Measurements from ENCODE around the gene VMAC.

VMAC gene

DNA sequence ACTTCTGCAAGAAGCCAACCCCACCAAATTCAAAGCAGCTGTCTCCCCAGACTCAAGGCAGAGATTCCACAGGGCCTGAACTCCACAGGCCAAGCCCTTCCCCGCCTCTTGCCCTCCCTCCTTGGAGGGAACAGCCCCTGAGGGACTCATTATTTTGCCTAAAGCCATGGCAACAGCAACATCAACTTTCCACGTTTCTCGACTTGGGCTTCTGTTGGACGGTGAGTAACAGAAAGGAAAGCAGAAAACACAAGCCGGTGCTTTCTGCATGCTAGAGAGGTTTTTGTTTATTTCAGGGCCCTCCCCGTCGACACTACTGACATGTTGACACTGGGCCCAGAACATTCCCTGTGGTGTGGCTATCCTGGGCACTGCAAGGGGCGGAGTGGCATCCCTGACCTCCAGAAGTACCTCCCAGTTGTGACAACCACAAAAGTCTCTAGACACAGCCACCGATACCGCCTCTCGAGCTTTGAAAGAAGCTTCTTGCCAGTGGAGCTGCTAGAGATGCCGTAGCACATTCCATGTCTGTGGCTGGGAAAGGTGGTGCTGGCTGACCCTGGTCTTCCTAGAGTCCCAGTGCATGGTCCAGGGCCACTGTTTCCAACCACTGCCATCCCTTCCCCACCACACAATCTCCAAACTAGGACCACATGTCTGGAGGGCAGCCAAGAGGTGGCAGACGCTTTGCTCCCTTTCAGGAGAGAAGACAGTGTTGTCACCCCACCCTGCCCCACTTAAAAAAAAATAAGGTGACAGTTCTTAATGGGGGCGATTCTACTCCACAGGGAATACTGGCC, 22.2 kb downstream of the VMAC start:
- TF ChIP-seq EZH2 (IDR thresholded peaks at IDR 0.05) (no peak), POLR2AphosphoS5 (IDR thresholded peaks at IDR 0.05; ENCODE audit: borderline replicate concordance, low read depth, low read length) (no peak), FOXP2 (optimal IDR thresholded peaks at IDR 0.05; ENCODE audit: control extremely low read depth, extremely low read length, insufficient read depth) (no peak)
- Histone ChIP-seq H3K27ac (no peak overlapping the region), H3K9ac (ENCODE audit: insufficient read length) (no peak overlapping the region), H3K36me3 (ENCODE audit: insufficient read depth, low read length) (peaks cover 86% of the 10 kb centered on the region), H3K9me3 (ENCODE audit: low read depth, low read length) (no peaks in the 10 kb centered on the region), H3K4me3 (no peak overlapping the region)
- DNase-seq (ENCODE audit: low read depth, low spot score), result no peak

DNA sequence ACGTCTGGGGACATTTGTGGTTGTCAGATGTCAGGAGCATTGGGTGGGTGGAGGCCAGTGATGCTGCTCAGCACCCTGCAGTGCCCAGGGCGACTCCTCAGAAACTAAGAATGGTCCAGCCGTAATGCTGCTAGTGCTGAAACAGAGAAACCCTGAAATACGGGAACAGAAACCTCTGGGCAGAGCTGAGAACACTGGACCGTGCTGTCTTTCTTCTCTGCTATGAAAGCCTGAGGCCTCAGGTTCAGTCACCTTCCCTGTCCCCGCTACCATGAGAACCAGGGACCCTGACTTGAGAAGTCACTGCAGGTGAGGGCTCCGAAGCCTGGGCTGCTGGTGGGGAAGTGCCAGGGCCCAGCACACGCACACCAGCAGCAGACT, 22.8 kb downstream of the VMAC start:
- TF ChIP-seq EZH2 (IDR thresholded peaks at IDR 0.05) (no peak), POLR2AphosphoS5 (IDR thresholded peaks at IDR 0.05; ENCODE audit: borderline replicate concordance, low read depth, low read length) (no peak), FOXP2 (optimal IDR thresholded peaks at IDR 0.05; ENCODE audit: control extremely low read depth, extremely low read length, insufficient read depth) (no peak)

DNA sequence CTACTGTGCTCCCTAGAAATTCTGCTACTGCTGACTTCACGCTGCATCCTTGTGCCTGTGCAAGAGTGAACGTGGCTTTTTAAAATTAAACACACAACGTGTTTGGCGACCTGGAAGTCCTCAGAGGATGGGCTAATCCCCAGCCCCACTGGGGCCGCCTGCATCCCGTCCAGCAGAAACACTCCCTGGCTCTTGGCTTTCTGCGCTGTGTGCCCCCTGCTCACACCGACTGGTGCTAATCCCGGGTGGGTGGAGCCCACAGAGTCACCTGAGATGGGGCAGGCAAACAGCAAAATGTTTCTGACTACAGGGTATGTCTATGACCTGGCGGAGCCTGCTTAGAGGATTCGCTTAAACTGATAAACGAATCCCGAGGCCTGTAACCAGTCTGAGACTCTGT, 24.5 kb downstream of the VMAC start:
- peaks cover 81% of the 10 kb centered on the region for H3K36me3 ChIP-seq (ENCODE audit: insufficient read depth, low read length)
- H3K4me3 ChIP-seq, result no peak overlapping the region
- H3K27ac ChIP-seq, result no peak overlapping the region
- no peaks in the 10 kb centered on the region for H3K9me3 ChIP-seq (ENCODE audit: low read depth, low read length)
- TF ChIP-seq POLR2AphosphoS5 (IDR thresholded peaks at IDR 0.05; ENCODE audit: borderline replicate concordance, low read depth, low read length) (no peak), EZH2 (IDR thresholded peaks at IDR 0.05) (no peak), FOXP2 (optimal IDR thresholded peaks at IDR 0.05; ENCODE audit: control extremely low read depth, extremely low read length, insufficient read depth) (no peak)
- no peak overlapping the region for H3K9ac ChIP-seq (ENCODE audit: insufficient read length)
- DNase-seq (ENCODE audit: low read depth, low spot score), result no peak

More for the DNA sequence above, 22.8 kb downstream of the VMAC start:
- Histone ChIP-seq H3K9ac (ENCODE audit: insufficient read length) (no peak overlapping the region), H3K27ac (no peak overlapping the region), H3K9me3 (ENCODE audit: low read depth, low read length) (no peaks in the 10 kb centered on the region), H3K4me3 (no peak overlapping the region), H3K36me3 (ENCODE audit: insufficient read depth, low read length) (peaks cover 91% of the 10 kb centered on the region)
- no peak for DNase-seq (ENCODE audit: low read depth, low spot score)

DNA sequence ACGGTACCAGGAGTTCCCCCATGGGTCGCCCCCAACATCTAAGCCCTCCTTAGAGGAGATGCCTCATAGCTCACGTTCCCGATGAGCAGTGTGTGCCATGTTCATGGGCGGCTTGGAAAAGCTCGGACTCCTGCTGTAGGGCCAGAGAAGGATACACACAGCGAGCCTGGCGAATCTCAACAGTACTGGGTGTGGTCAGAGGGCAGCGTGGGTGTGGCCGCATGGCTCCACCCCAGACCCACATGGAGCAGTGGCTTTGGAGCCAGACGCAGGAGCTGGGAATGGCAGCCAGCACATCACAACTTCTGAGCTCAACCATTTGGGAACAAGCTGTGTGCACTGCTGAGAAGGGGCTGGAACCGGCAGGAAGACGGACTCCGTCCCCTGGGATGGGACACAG, 25.0 kb downstream of the VMAC start:
- DNase-seq (ENCODE audit: low read depth, low spot score), result no peak
- Histone ChIP-seq H3K9ac (ENCODE audit: insufficient read length) (no peak overlapping the region), H3K4me3 (no peak overlapping the region), H3K27ac (no peak overlapping the region), H3K36me3 (ENCODE audit: insufficient read depth, low read length) (peaks cover 77% of the 10 kb centered on the region), H3K9me3 (ENCODE audit: low read depth, low read length) (no peaks in the 10 kb centered on the region)
- TF ChIP-seq FOXP2 (optimal IDR thresholded peaks at IDR 0.05; ENCODE audit: control extremely low read depth, extremely low read length, insufficient read depth) (no peak), EZH2 (IDR thresholded peaks at IDR 0.05) (no peak), POLR2AphosphoS5 (IDR thresholded peaks at IDR 0.05; ENCODE audit: borderline replicate concordance, low read depth, low read length) (no peak)

DNA sequence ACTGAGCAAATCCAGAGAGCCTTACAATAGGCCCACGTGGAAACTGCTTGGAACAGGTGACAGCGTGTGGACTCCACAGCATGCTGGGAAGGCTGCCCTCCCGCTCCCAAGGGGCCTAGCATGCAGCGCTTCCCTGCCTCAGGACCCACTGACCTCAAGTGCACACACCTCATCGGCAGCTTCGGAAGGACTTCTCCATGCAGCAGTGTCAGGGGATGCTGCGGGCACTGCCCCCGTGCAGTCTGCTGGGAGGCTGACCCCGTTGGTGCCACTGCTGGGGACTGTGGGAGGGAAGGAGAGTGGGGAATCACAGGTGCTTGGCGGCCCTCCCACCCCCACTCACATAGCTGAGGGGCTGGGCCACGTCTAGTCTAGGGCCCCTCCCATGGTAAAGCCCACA, 26.6 kb downstream of the VMAC start:
- no peak for DNase-seq (ENCODE audit: low read depth, low spot score)
- Histone ChIP-seq H3K27ac (no peak overlapping the region), H3K9me3 (ENCODE audit: low read depth, low read length) (no peaks in the 10 kb centered on the region), H3K36me3 (ENCODE audit: insufficient read depth, low read length) (peaks cover 60% of the 10 kb centered on the region), H3K4me3 (no peak overlapping the region), H3K9ac (ENCODE audit: insufficient read length) (no peak overlapping the region)
- TF ChIP-seq EZH2 (IDR thresholded peaks at IDR 0.05) (no peak), POLR2AphosphoS5 (IDR thresholded peaks at IDR 0.05; ENCODE audit: borderline replicate concordance, low read depth, low read length) (no peak), FOXP2 (optimal IDR thresholded peaks at IDR 0.05; ENCODE audit: control extremely low read depth, extremely low read length, insufficient read depth) (no peak)

DNA sequence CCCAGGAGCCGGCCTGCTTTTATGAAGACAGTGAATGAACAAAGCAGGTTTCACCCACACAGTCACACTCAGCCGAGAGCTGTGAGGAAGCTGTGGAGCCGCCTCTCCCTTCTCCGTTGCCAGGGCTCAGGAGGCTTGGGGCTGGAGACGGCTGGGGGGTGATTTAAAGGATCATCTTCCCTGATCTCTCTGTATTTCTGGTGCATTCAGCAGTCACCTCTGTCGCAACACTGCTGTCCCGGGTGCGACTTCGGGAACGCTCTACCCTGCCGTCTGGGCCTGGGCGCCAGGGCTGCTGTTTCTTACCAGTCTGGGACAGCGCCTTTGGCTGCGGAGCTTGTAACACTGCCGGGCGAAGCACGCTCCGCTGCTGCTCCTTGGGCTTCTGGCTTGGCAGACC, 27.5 kb downstream of the VMAC start:
- Histone ChIP-seq H3K27ac (no peak overlapping the region), H3K9me3 (ENCODE audit: low read depth, low read length) (no peaks in the 10 kb centered on the region), H3K4me3 (no peak overlapping the region), H3K36me3 (ENCODE audit: insufficient read depth, low read length) (peaks cover 53% of the 10 kb centered on the region), H3K9ac (ENCODE audit: insufficient read length) (no peak overlapping the region)
- TF ChIP-seq EZH2 (IDR thresholded peaks at IDR 0.05) (no peak), FOXP2 (optimal IDR thresholded peaks at IDR 0.05; ENCODE audit: control extremely low read depth, extremely low read length, insufficient read depth) (no peak), POLR2AphosphoS5 (IDR thresholded peaks at IDR 0.05; ENCODE audit: borderline replicate concordance, low read depth, low read length) (no peak)
- DNase-seq (ENCODE audit: low read depth, low spot score), result no peak

DNA sequence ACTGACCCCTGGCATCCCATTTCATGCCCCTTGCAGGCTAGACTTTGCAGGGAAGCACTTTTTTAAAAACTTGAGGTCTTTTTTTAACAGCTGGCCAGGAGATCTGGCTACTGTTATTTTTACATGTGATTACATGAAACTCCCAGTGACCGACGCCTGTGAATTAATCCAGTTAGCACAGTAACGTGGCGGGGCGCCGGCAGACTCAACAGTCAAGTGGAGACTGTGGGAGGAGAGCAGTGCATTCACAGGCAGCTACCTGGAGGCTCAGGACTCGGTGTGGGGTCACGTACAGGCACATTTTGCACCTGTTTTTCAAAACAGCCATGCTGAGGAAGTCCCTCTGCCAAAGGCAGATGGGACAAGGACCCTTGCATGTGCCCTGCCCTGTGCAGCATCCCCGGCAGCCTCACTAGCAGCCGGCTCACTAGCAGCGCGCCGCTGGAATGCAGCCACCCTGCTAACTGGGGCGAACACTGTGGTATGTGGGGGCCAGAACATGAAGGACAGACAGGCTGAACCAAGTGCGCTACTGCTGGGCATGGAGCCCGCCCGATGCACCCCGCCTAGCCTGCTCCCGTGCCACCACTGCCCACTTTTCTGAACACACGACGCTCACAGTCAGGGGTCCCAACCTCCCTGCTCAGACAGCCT, 28.1 kb downstream of the VMAC start:
- no peak for TF ChIP-seq POLR2AphosphoS5 (IDR thresholded peaks at IDR 0.05; ENCODE audit: borderline replicate concordance, low read depth, low read length)
- no peak for TF ChIP-seq EZH2 (IDR thresholded peaks at IDR 0.05)
- TF ChIP-seq FOXP2 (optimal IDR thresholded peaks at IDR 0.05; ENCODE audit: control extremely low read depth, extremely low read length, insufficient read depth), result no peak
- no peak overlapping the region for H3K27ac ChIP-seq
- no peak overlapping the region for H3K9ac ChIP-seq (ENCODE audit: insufficient read length)
- no peak for DNase-seq (ENCODE audit: low read depth, low spot score)
- no peak overlapping the region for H3K4me3 ChIP-seq
- H3K9me3 ChIP-seq (ENCODE audit: low read depth, low read length), result no peaks in the 10 kb centered on the region
- H3K36me3 ChIP-seq (ENCODE audit: insufficient read depth, low read length), result peaks cover 53% of the 10 kb centered on the region

DNA sequence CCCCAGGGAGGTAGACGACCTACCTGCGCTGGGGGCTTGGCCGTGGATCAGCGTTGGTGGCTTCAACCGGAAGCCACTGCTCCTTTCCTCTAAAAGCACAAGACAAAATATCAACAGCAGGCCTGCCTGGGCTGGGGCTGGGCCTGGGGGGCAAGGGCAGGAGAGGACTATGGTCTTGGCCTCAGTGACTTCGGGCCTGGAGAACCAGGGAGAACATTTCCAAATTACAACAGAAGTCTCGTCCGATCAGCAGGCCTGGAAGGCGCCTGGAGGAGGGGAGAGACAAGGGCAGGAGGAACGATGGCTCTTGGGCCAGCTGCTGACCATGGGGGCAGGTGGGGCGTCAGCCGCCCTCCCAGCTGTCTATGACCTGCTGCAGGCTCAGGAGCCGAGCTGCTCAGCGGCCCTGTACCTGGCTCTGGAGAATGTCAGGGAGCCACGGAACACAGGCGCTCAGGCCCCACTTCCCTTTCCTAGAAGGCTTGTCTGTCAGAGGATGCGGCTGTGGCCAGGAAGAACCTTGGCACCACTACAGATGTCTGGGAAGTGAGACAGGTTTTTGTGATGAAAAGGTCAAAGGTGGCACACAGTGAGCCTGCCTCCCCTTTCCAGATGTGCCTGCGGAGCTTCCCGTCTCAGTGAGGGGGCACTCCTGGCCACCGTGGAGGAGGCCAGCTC, 28.9 kb downstream of the VMAC start:
- no peak overlapping the region for H3K27ac ChIP-seq
- H3K36me3 ChIP-seq (ENCODE audit: insufficient read depth, low read length), result peaks cover 50% of the 10 kb centered on the region
- no peak overlapping the region for H3K9ac ChIP-seq (ENCODE audit: insufficient read length)

More for the DNA sequence above, 28.9 kb downstream of the VMAC start:
- no peak for DNase-seq (ENCODE audit: low read depth, low spot score)
- Histone ChIP-seq H3K9me3 (ENCODE audit: low read depth, low read length) (no peaks in the 10 kb centered on the region), H3K4me3 (no peak overlapping the region)
- no peak for TF ChIP-seq EZH2 (IDR thresholded peaks at IDR 0.05)
- TF ChIP-seq FOXP2 (optimal IDR thresholded peaks at IDR 0.05; ENCODE audit: control extremely low read depth, extremely low read length, insufficient read depth), result no peak
- TF ChIP-seq POLR2AphosphoS5 (IDR thresholded peaks at IDR 0.05; ENCODE audit: borderline replicate concordance, low read depth, low read length), result no peak
